ENCODE results near the gene ZSCAN9.

Gene ZSCAN9

DNA sequence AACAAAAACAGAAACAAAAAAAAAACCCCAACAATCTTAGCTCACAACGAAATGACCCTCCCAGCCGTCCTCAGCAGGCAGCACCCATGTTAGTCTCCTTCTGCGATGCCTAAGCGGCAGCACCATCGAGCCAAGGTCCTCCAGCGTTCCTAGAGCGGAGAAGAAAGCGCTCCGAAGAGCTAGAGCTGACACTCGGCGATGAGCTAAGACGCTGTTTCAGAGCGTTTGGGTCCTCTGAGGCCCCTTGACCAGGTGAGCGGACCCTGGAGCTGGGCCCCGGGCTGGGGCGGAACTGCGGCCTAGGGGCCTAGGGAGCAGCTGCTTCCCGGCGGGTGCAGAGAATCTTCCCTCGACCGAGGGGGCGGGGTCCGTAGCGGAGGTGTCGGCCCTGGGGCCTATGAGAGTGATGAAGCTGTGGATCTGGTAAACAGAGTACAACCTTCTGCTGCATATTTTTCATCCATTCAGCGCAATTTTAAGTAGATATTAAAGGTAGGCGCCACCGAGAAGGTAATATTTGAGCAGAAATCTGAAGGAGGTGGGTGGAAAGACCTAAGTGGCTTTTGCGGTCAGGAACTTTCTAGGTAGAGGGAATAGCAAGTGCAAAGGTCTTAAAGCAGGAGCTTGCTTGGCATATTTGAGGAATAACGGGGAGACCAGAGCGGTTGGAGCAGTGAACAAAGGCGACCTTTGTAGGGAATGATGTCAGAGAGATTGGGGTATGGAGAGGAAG is 42.1 kb downstream of the ZSCAN9 start, which contains the start of gene ZSCAN26:
TSS of gene ZSCAN26 (plus strand) at position 182 of the 733 bp plus-strand sequence. CDS start 4,777 bp downstream, outside the sequence.
- peak; percentile 87 for DNase-seq (ENCODE audit: low spot score)

DNA sequence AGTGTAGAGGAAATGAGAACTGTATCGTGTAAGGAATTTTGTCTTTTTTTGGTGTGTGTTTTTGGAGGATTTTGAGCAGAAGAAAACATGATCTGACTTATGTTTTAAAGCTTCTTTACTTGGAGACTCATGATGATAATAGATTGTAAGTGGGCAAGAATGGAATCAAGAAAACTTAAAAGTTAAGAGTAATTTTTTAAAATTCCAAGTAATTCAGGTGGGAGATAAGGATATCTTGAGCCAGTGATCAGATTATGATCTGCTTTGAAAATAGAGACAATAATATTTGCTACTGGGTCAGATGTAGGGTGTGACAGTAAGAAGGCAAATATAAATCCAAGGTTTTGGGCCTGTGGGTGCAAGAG is 42.6 kb downstream of the ZSCAN9 start:
- DNase-seq (ENCODE audit: low spot score): no peak

DNA sequence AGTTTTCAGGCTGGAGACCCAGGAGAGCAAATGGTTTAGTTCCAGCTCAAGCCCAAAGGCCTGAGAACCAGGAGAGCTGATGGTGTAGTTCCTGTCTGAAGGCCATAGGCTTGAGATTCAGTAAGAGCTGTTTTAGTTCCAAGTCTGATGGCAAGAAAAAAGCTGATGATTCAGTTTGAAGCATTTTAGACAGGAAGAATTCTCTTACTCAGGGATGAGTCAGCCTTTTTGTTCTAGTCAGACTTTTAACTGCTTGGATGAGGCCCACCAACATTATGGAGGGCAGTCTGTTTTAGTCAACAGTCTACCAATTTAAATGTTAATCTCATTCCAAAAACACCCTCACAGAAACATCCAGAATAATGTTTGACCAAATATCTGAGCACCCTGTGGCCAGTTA is 44.4 kb downstream of the ZSCAN9 start:
- no peak for DNase-seq (ENCODE audit: low spot score)

DNA sequence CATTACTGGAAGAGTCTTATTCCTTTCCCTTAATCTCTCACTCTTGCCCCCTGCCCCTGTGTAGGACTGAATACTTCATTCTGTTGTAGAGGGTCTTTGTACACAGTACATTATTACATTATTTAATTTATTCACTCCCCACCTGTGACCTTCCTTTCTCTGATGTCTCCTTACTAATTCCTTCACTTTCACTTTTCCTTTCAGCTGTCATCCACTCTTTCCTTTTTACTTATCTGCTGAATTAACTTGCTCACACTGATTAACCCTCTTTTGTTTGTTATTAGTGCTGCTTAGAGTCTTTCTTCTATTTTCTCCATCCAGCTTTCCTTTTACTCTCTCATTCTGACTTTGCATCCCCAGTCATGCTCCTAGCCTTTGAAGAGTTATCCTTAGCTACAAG is 49.8 kb downstream of the ZSCAN9 start:
- DNase-seq (ENCODE audit: low spot score): no peak

DNA sequence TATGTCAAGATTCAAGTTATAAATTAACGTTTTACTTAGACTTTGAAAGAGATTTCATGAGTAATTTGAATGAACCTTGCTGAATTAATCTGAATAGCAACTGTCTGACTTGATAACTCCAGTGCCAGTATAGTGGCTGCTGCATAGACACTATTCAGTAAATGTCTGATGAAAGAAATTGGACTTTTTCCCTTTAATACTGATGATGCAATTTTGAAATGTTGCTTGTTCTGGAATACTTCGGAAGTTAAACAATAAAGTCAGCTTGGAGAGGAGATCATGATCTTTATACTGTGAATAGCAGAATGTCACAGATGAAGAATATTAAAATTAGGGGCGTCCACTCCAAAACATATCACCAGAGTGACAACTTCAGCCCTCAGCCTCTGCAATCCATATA is 52.7 kb downstream of the ZSCAN9 start:
- no peak for DNase-seq (ENCODE audit: low spot score)

DNA sequence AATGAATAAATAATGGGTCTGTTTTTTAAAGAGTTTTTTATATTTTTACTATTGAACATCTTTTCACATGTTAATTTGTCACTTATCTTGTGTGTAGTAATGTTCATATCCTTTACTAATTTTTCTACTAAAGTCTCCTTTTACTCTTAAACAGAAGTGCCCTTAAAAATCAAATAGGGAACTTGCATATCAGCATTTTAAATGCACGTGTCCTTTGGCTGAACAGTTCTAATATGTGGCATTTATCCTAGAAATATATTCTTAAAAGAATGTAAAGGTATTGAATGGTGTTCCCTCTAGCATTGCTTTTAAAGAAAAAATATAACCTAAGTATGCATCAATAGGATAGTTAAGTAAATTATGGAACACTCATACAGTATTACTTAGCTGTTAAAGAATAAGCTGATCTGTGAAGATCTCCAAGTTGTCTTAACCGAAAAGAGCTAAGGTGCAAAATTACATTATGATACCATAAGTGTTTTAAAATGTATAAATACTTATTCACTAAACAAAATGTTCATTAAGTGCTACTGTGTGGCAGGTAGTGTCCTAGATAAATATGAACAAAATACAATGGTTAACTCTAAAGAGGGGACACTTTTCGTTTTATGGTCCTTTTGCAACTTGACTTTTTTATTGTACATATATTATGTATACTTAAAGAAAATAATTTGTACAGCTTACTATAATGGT is 55.7 kb downstream of the ZSCAN9 start:
- no peak for DNase-seq (ENCODE audit: low spot score)

DNA sequence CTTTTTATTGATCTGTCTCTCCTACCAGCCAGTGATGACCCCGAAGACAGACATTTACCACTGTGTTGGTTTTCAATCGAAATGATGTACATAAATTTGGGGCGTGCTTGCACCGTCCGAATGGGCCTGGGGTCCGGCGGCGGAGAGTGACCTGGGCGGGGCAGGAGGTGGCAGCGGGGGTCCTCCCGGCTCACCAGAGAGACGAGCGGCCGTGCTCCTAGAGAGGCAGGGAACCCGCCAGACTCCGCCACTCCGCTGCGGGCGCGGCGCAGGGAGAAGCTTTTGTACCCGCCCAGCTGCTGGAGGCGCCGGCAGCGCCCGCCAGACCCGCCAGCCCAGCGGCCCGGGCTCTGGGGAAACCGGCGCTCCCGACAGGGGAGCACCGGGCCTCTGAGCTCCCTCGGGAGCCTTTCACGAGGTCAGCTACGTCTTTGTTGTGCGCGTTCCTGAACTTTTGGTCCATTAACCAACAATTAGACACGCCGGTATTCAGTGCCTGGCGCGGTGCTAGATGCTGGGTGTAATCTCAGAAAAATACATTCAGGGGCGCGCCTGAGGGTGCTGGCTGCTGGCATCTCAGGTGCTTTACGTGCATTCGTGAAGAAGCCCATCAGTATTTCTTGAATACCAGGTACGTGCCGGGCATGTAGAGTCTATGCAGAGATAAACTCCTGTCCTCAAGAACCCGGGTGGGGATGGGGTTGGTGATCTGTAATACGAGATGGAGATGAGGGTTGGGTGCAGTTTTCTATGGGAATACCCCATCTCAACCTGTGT is 56.4 kb downstream of the ZSCAN9 start, which contains the start of gene PGBD1:
TSS of gene PGBD1 (plus strand) at position 285 of the 777 bp plus-strand sequence. CDS start 2,242 bp downstream, outside the sequence.
- peak; percentile 83 for DNase-seq (ENCODE audit: low spot score)

DNA sequence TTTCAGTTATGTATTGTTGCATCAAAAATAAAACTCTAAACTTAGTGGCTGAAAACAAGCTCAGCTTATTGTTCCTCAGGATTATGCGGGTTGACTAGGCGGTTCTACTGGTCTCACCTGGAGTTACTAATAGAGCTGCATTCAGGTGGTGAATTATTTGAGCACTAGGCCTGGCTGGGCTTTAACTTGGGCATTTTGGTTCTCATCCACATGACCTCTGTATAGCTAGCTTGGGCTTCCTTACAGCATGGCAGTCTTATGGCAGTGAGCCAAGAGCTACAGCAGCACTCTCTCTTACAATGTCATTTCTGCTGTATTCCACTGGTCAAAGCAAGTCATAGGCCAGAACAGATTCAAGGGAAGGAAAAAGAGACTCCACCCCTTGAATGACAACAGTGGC is 57.9 kb downstream of the ZSCAN9 start:
- no peak for DNase-seq (ENCODE audit: low spot score)

Measured in left forelimb (tissue), 1 donor.